ENCODE results near the gene RS1.

Gene RS1

DNA sequence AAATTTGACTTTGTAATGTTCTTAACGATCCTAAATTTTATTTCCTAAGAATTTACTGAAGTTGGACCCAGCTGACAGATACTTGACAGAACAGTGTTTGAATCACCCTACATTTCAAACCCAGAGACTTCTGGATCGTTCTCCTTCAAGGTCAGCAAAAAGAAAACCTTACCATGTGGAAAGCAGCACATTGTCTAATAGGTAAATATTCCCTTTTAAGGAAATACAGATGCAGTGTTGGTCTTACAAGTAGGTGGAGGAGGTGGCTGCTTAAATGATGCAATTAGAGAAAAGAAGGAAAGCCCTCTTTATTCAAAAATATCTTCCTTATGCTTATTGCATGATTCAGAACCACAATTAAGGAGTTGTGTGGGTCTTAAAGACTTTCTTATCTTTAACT is 73.5 kb downstream of the RS1 start:
- no peak for DNase-seq (ENCODE audit: low spot score)

DNA sequence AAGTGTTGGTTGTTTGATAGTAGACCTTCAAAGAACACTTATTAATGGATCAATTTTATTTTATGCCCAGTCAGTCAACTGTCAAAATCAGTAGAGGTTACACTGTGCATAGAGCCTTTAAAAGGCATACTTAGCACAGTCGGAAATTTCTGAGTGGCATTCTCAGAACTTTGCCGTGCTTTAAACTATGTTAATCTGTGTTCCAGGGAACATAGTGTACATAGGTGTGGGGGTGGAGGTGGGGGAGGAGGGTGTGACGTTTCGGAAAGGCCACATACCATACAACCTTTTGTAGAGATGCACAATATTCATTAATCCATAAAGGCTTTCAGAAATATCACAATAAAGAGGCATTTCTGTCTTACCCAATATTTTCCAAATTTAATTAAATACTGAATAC is 75.8 kb downstream of the RS1 start:
- DNase-seq (ENCODE audit: low spot score): no peak

DNA sequence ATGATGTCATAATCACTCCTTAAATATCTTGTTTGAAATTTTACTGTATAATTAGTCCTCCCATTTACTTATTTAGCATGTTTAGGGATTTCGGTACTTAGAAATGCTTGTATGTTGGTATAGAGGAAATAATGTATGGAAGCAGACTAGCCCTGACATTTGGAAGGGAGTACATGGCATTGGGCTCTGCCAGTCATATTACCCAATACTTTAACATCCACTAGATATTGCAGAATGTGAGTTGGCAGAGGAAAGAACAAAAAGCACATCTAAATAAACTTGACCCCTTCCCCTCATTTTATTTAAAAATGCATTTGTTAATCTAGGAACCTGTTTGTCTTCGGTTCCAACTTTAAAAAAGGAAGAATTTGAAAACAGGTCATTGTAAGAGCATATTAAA is 77.8 kb downstream of the RS1 start:
- no peak for DNase-seq (ENCODE audit: low spot score)

- no peak for DNase-seq (ENCODE audit: low spot score)
Observed at GRCh38 chrX:18591834-18592233, 80.1 kb downstream of the RS1 start.

Data from cerebellar cortex (tissue), 1 donor.